IMR-90 (cell line): ENCODE measurements around the gene MRTO4. TPM values are rescaled to one million over a fixed set of nuclear protein-coding genes. Genes with fewer than 3 reads are reported as not detected.
"Not testable (repeated sequence)": the region's sequence is repeated elsewhere in the genome, so short reads cannot be mapped to it uniquely, and the experiment has no call there.

Experiments
- ATAC-seq: fragments of 200-7000 bp; cut with Tn5 transposase; 2 replicates; pipeline ENCODE4 v1.9.1; 2020; ENCODE audit warnings: low read depth, mild to moderate bottlenecking, moderate library complexity
- BruUV-seq: library from RNA; stranded (reverse); fragments of 400-500 nt; replicated peaks from 2 replicates; lab custom pipeline; 2021; lab: Mats Ljungman, UMichigan
- CTCF ChIA-PET: fragments of 300-600 bp; formaldehyde crosslinking; extraction: SDS; loops from one replicate; lab custom pipeline; 2021; ENCODE audit warnings: antibody characterized with exemption; lab: Yijun Ruan, JAX
- POLR2A ChIA-PET: fragments of 300-600 bp; sonication (Branson Sonifier 250); formaldehyde crosslinking; loops from one replicate; lab custom pipeline; 2022; ENCODE audit warnings: antibody characterized with exemption; ENCODE audit not compliant: unreplicated experiment; lab: Charles Lee
- DNase-seq: peaks from one replicate; pipeline ENCODE4 v3.0.0; 2013
- H2AFZ ChIP-seq: replicated peaks from 2 replicates; pipeline ENCODE3; 2013; ENCODE audit warnings: low read length, mild to moderate bottlenecking; ENCODE audit not compliant: poor library complexity
- H2AK5ac ChIP-seq: 2 replicates; pipeline ENCODE4 v1.6.1; 2013; ENCODE audit warnings: low read depth, low read length, inconsistent platforms
- H2AK9ac ChIP-seq: replicated peaks from 2 replicates; pipeline ENCODE3; 2013; ENCODE audit warnings: mild to moderate bottlenecking, low read depth, low read length, moderate library complexity; ENCODE audit not compliant: poor library complexity
- H2BK120ac ChIP-seq: 2 replicates; pipeline ENCODE4 v1.6.1; 2013; ENCODE audit warnings: low read depth, low read length, inconsistent platforms
- H2BK15ac ChIP-seq: 3 replicates; pipeline ENCODE4 v1.6.1; 2013; ENCODE audit warnings: low read depth, low read length, inconsistent platforms
- H2BK20ac ChIP-seq: 2 replicates; pipeline ENCODE4 v1.6.1; 2013; ENCODE audit warnings: low read depth, mild to moderate bottlenecking, inconsistent platforms, low read length, moderate library complexity
- H2BK5ac ChIP-seq: 2 replicates; pipeline ENCODE4 v1.6.1; 2013; ENCODE audit warnings: mild to moderate bottlenecking, low read depth, low read length, inconsistent platforms; ENCODE audit not compliant: poor library complexity, severe bottlenecking
- H3K14ac ChIP-seq: replicated peaks from 2 replicates; pipeline ENCODE4 v1.6.1; 2013; ENCODE audit warnings: low read depth, low read length, inconsistent platforms
- H3K18ac ChIP-seq: 2 replicates; pipeline ENCODE4 v1.6.1; 2013; ENCODE audit warnings: low read depth, low read length, control low read depth
- H3K23ac ChIP-seq: 2 replicates; pipeline ENCODE4 v1.6.1; 2013; ENCODE audit warnings: low read depth, low read length, inconsistent platforms
- H3K27ac ChIP-seq: 2 replicates; pipeline ENCODE4 v1.5.1; 2013; ENCODE audit warnings: mild to moderate bottlenecking, control low read depth, low read length; ENCODE audit not compliant: insufficient read depth
- H3K27me3 ChIP-seq: 2 replicates; pipeline ENCODE4 v1.6.1; 2013; ENCODE audit warnings: low read length; ENCODE audit not compliant: control insufficient read depth, insufficient read depth
- H3K36me3 ChIP-seq: 2 replicates; pipeline ENCODE4 v1.6.1; 2013; ENCODE audit warnings: low read length, mixed read lengths; ENCODE audit not compliant: control insufficient read depth, insufficient read depth
- H3K4ac ChIP-seq: 2 replicates; pipeline ENCODE4 v1.6.1; 2013; ENCODE audit warnings: low read depth, low read length, inconsistent platforms
- H3K4me1 ChIP-seq: 2 replicates; pipeline ENCODE4 v1.6.1; 2013; ENCODE audit warnings: low read length, mixed read lengths; ENCODE audit not compliant: control insufficient read depth, insufficient read depth
- H3K4me2 ChIP-seq: 2 replicates; pipeline ENCODE4 v1.6.1; 2013; ENCODE audit warnings: low read depth, mild to moderate bottlenecking, control low read depth, low read length, moderate library complexity
- H3K4me3 ChIP-seq: 2 replicates; pipeline ENCODE4 v1.5.1; 2013; ENCODE audit warnings: low read depth, mild to moderate bottlenecking, control low read depth, low read length, moderate library complexity; ENCODE audit not compliant: insufficient read depth
- H3K56ac ChIP-seq: 2 replicates; pipeline ENCODE4 v1.6.1; 2013; ENCODE audit warnings: low read length, inconsistent platforms; ENCODE audit not compliant: insufficient read depth; ENCODE audit errors: extremely low read depth
- H3K79me1 ChIP-seq, 2 experiments: 2 replicates each; pipeline ENCODE4 v1.6.1; 2013; ENCODE audit warnings: low read length in 2 of 2, inconsistent platforms in 1 of 2, low read depth in 1 of 2
- H3K9ac ChIP-seq: 2 replicates; pipeline ENCODE4 v1.6.1; 2013; ENCODE audit warnings: low read depth, low read length, control low read depth
- H3K9me1 ChIP-seq: 2 replicates; pipeline ENCODE4 v1.6.1; 2013; ENCODE audit warnings: low read length, inconsistent platforms; ENCODE audit not compliant: insufficient read depth
- H3K9me3 ChIP-seq: 2 replicates; pipeline ENCODE4 v1.6.1; 2013; ENCODE audit warnings: low read length; ENCODE audit not compliant: control insufficient read depth, insufficient read depth
- H4K20me1 ChIP-seq: 2 replicates; pipeline ENCODE4 v1.6.1; 2013; ENCODE audit warnings: low read length, inconsistent platforms; ENCODE audit not compliant: insufficient read depth
- H4K5ac ChIP-seq: 2 replicates; pipeline ENCODE4 v1.6.1; 2013; ENCODE audit warnings: mild to moderate bottlenecking, low read depth, low read length, control low read depth
- H4K8ac ChIP-seq, 2 experiments: 2 replicates each; pipeline ENCODE4 v1.6.1; 2013; ENCODE audit warnings: low read depth in 2 of 2, low read length in 2 of 2, control low read depth in 1 of 2, inconsistent platforms in 1 of 2
- H4K91ac ChIP-seq: 2 replicates; pipeline ENCODE4 v1.6.1; 2013; ENCODE audit warnings: low read depth, low read length, inconsistent platforms; ENCODE audit not compliant: insufficient read depth
- WGBS, 2 experiments: methylation state at CpG; one replicate each; pipeline versions ENCODE4 v1.1.5 to v1.1.7; 2013; ENCODE audit warnings: missing lambda C conversion rate in 2 of 2; ENCODE audit not compliant: insufficient read length in 1 of 2; ENCODE audit errors: extremely low coverage in 2 of 2; 5-methylcytosine and 5-hydroxymethylcytosine counted together
- dilution Hi-C: fragments of 300-500 bp; cut with HindIII; formaldehyde crosslinking; loops from one replicate; pipeline ENCODE4 v1.14.3; 2018; ENCODE audit warnings: low sequenced_read_pairs; ENCODE audit not compliant: unreplicated experiment
- in situ Hi-C: fragments of 300-500 bp; cut with MboI; formaldehyde crosslinking; loops from 3 replicates; pipeline ENCODE4 v1.14.3; 2019; ENCODE audit warnings: low sequenced_read_pairs, inconsistent platforms, mixed read lengths
- intact Hi-C: fragments of 100-400 bp; cut with micrococcal nuclease; formaldehyde crosslinking; loops from 2 replicates; pipeline ENCODE4 v1.10.0; 2022
- polyA plus RNA-seq, 3 experiments: library from polyadenylated mRNA; depleted of rRNA; stranded (reverse); fragments of >200 nt; gene quantifications; 2 replicates each; pipeline ENCODE4 v1.2.3, GENCODE V29; 2012; ENCODE audit warnings: low replicate concordance in 1 of 3
- total RNA-seq: library from RNA; depleted of rRNA; stranded (reverse); fragments of >200 nt; gene quantifications from 2 replicates; pipeline ENCODE4 v1.2.3, GENCODE V29; 2012

MRTO4 gene
- total and polyA plus RNA-seq, 2 of the 4 experiments (the other 2 are of a cell fraction): 48.0 to 58.1 TPM

- CTCF ChIA-PET: interaction anchor here (0.9 kb wide), 1 partner anchor 25 kb away, joined by 3 read pairs; no protein-coding TSS in a partner anchor
Measured at GRCh38 chr1:19216585-19216984, 35.0 kb upstream of the MRTO4 start.

More at GRCh38 chr1:19216585-19216984, 35.0 kb upstream of the MRTO4 start:
- peaks cover 27% of the 10 kb centered on the region for H3K36me3 ChIP-seq
- no CpG with 5 or more reads among the region's 4 CpGs for WGBS, 2 experiments
- H2BK5ac ChIP-seq, H2AK9ac ChIP-seq, H4K5ac ChIP-seq, H3K14ac ChIP-seq, H2BK20ac ChIP-seq, H2BK120ac ChIP-seq, H3K9me1 ChIP-seq, H3K9me3 ChIP-seq, in situ Hi-C loops, intact Hi-C loops, BruUV-seq, H3K18ac ChIP-seq, H3K4ac ChIP-seq, H2BK15ac ChIP-seq, H4K20me1 ChIP-seq, H3K4me2 ChIP-seq, H4K91ac ChIP-seq, H2AFZ ChIP-seq, H4K8ac ChIP-seq, H3K27ac ChIP-seq, H3K9ac ChIP-seq, DNase-seq, ATAC-seq, H3K23ac ChIP-seq, H2AK5ac ChIP-seq, dilution Hi-C loops, H3K4me3 ChIP-seq, H3K4me1 ChIP-seq, H3K27me3 ChIP-seq, POLR2A ChIA-PET, H3K56ac ChIP-seq: not testable (repeated sequence)
- peaks cover 28 to 48% of the 10 kb centered on the region in 2 experiments for H3K79me1 ChIP-seq
